Measurements from ENCODE around the gene RANBP10.
"Not testable (repeated sequence)": the region's sequence is repeated elsewhere in the genome, so short reads cannot be mapped to it uniquely, and the experiment has no call there.

RANBP10 gene

GRCh38 chr16:67775273-67775672, 31.1 kb downstream of the RANBP10 start:
- DNase-seq, result no peak

- DNase-seq, result no peak
Measured at GRCh38 chr16:67774457-67774853, 31.9 kb downstream of the RANBP10 start.

- no peak for DNase-seq
Measured at GRCh38 chr16:67773569-67774456, 32.5 kb downstream of the RANBP10 start.

- DNase-seq, result peak; percentile 26
Measured at GRCh38 chr16:67773099-67773498, 33.3 kb downstream of the RANBP10 start.

- DNase-seq, result peak; percentile 53
Measured at GRCh38 chr16:67770346-67770991, 35.9 kb downstream of the RANBP10 start.

GRCh38 chr16:67767953-67768352, 38.4 kb downstream of the RANBP10 start:
- DNase-seq, result peak; percentile 86

GRCh38 chr16:67766291-67766690, 40.1 kb downstream of the RANBP10 start:
- no peak for DNase-seq

- no peak for DNase-seq
Measured at GRCh38 chr16:67764158-67764667, 42.1 kb downstream of the RANBP10 start.

- no peak for DNase-seq
Measured at GRCh38 chr16:67763066-67763465, 43.3 kb downstream of the RANBP10 start.

- DNase-seq, result no peak
Measured at GRCh38 chr16:67762385-67762784, 44.0 kb downstream of the RANBP10 start.

GRCh38 chr16:67761924-67762323, 44.4 kb downstream of the RANBP10 start:
- no peak for DNase-seq

- DNase-seq, result no peak
Measured at GRCh38 chr16:67760956-67761230, 45.5 kb downstream of the RANBP10 start.

GRCh38 chr16:67760206-67760955, 46.0 kb downstream of the RANBP10 start:
- DNase-seq, result no peak

GRCh38 chr16:67758966-67759365, 47.4 kb downstream of the RANBP10 start:
- DNase-seq, result no peak

GRCh38 chr16:67758006-67758405, 48.4 kb downstream of the RANBP10 start:
- DNase-seq, result no peak

- no peak for DNase-seq
Measured at GRCh38 chr16:67752641-67753040, 53.7 kb downstream of the RANBP10 start.

GRCh38 chr16:67751331-67751730, 55.0 kb downstream of the RANBP10 start:
- DNase-seq, result not testable (repeated sequence)

GRCh38 chr16:67750466-67750865, 55.9 kb downstream of the RANBP10 start:
- no peak for DNase-seq

- DNase-seq, result no peak
Measured at GRCh38 chr16:67749436-67750078, 56.8 kb downstream of the RANBP10 start.

- DNase-seq, result no peak
Measured at GRCh38 chr16:67748834-67749233, 57.5 kb downstream of the RANBP10 start.

- DNase-seq, result no peak
Measured at GRCh38 chr16:67746846-67747245, 59.5 kb downstream of the RANBP10 start.

GRCh38 chr16:67741118-67741517, 65.2 kb downstream of the RANBP10 start:
- DNase-seq, result no peak

GRCh38 chr16:67740391-67740790, 66.0 kb downstream of the RANBP10 start:
- no peak for DNase-seq

Measured in HCEC 1CT (cell line).